DOHH2 (cell line): ENCODE results near the gene NFAT5.

Experiments used
- H3F3A ChIP-seq: fragments of 200-600 bp; sonication (generic), shearing (Covaris generic); 2 replicates; pipeline ENCODE4 v1.6.0; 2016; ENCODE audit warnings: antibody characterized with exemption, mild to moderate bottlenecking; ENCODE audit not compliant: control insufficient read depth, insufficient read depth
- H3K27ac ChIP-seq: fragments of 200-600 bp; sonication (generic); 2 replicates; pipeline ENCODE4 v1.5.1; 2014; ENCODE audit warnings: low read depth, mild to moderate bottlenecking, low read length, moderate library complexity
- H3K27me3 ChIP-seq: fragments of 200-600 bp; sonication (generic); 2 replicates; pipeline ENCODE4 v1.6.1; 2014; ENCODE audit warnings: mild to moderate bottlenecking, low read length, mixed read lengths; ENCODE audit not compliant: control insufficient read depth
- H3K36me3 ChIP-seq: fragments of 200-600 bp; sonication (generic); 2 replicates; pipeline ENCODE4 v1.6.1; 2014; ENCODE audit warnings: mild to moderate bottlenecking, low read length, moderate library complexity, mixed read lengths; ENCODE audit not compliant: control insufficient read depth
- H3K4me1 ChIP-seq: fragments of 200-600 bp; sonication (generic); 2 replicates; pipeline ENCODE4 v1.6.1; 2014; ENCODE audit warnings: mild to moderate bottlenecking, low read length, mixed read lengths; ENCODE audit not compliant: control insufficient read depth
- H3K4me2 ChIP-seq: fragments of 200-600 bp; sonication (generic); 2 replicates; pipeline ENCODE4 v1.6.0; 2014; ENCODE audit warnings: mild to moderate bottlenecking, low read length, moderate library complexity
- H3K4me3 ChIP-seq: fragments of 200-600 bp; sonication (generic); 2 replicates; pipeline ENCODE4 v1.5.1; 2014; ENCODE audit warnings: mild to moderate bottlenecking, low read length, mixed read lengths
- H3K79me2 ChIP-seq: fragments of 200-600 bp; sonication (generic); 2 replicates; pipeline ENCODE4 v1.6.1; 2014; ENCODE audit warnings: mild to moderate bottlenecking, low read length, mixed read lengths; ENCODE audit not compliant: control insufficient read depth
- H3K9me2 ChIP-seq: fragments of 200-600 bp; sonication (generic); replicated peaks from 2 replicates; pipeline ENCODE4 v1.6.1; 2014; ENCODE audit warnings: mild to moderate bottlenecking, low read length, mixed read lengths; ENCODE audit not compliant: control insufficient read depth
- H3K9me3 ChIP-seq: fragments of 200-600 bp; sonication (generic); 2 replicates; pipeline ENCODE4 v1.6.1; 2014; ENCODE audit warnings: antibody characterized with exemption, low read length, mixed read lengths; ENCODE audit not compliant: control insufficient read depth, insufficient read depth
- H4K20me1 ChIP-seq: fragments of 200-600 bp; sonication (generic); 2 replicates; pipeline ENCODE4 v1.6.0; 2014; ENCODE audit warnings: low read depth, mild to moderate bottlenecking, antibody characterized with exemption, low read length, moderate library complexity; ENCODE audit not compliant: control insufficient read depth, insufficient read depth
- CTCF ChIP-seq: fragments of 200-600 bp; sonication (generic); IDR thresholded peaks from one replicate; pipeline ENCODE4 v1.5.1; 2014; ENCODE audit warnings: antibody characterized with exemption, mild to moderate bottlenecking, low read depth, low read length; ENCODE audit not compliant: poor library complexity, severe bottlenecking
- EZH2phosphoT487 ChIP-seq: fragments of 200-600 bp; sonication (generic); IDR thresholded peaks from 2 replicates; pipeline ENCODE4 v1.6.1; 2017; ENCODE audit warnings: borderline replicate concordance, mild to moderate bottlenecking, antibody characterized with exemption, low read length, moderate library complexity, mixed read lengths

Gene NFAT5

GRCh38 chr16:69712914-69713581, 147.3 kb downstream of the NFAT5 start:
- Histone ChIP-seq H3F3A (no peaks in the 10 kb centered on the region), H3K79me2 (no peaks in the 10 kb centered on the region), H3K4me1 (no peaks in the 10 kb centered on the region), H4K20me1 (no peaks in the 10 kb centered on the region), H3K9me3 (no peaks in the 10 kb centered on the region), H3K4me3 (no peak overlapping the region), H3K27me3 (no peaks in the 10 kb centered on the region), H3K36me3 (no peaks in the 10 kb centered on the region), H3K4me2 (no peak overlapping the region), H3K9me2 (no peaks in the 10 kb centered on the region), H3K27ac (no peak overlapping the region)
- TF ChIP-seq EZH2phosphoT487 (no peak), CTCF (no peak)

GRCh38 chr16:69717066-69717465, 151.3 kb downstream of the NFAT5 start:
- Histone ChIP-seq H3F3A (no peaks in the 10 kb centered on the region), H3K36me3 (no peaks in the 10 kb centered on the region), H3K27ac (no peak overlapping the region), H3K9me2 (no peaks in the 10 kb centered on the region), H3K27me3 (no peaks in the 10 kb centered on the region), H4K20me1 (no peaks in the 10 kb centered on the region), H3K9me3 (no peaks in the 10 kb centered on the region), H3K4me2 (no peak overlapping the region), H3K4me1 (no peaks in the 10 kb centered on the region), H3K4me3 (no peak overlapping the region), H3K79me2 (no peaks in the 10 kb centered on the region)
- TF ChIP-seq CTCF: no peak
- TF ChIP-seq EZH2phosphoT487: no peak

GRCh38 chr16:69718111-69718764, 152.5 kb downstream of the NFAT5 start:
- Histone ChIP-seq H3K36me3 (no peaks in the 10 kb centered on the region), H3F3A (no peaks in the 10 kb centered on the region), H3K4me2 (no peak overlapping the region), H3K9me2 (no peaks in the 10 kb centered on the region), H3K79me2 (no peaks in the 10 kb centered on the region), H3K4me3 (no peak overlapping the region), H3K4me1 (no peaks in the 10 kb centered on the region), H4K20me1 (no peaks in the 10 kb centered on the region), H3K9me3 (no peaks in the 10 kb centered on the region), H3K27me3 (no peaks in the 10 kb centered on the region), H3K27ac (no peak overlapping the region)
- no peak for TF ChIP-seq EZH2phosphoT487
- TF ChIP-seq CTCF: no peak
